AG09319 (cell line): Measurements from ENCODE around the gene KIDINS220.

Source experiments
- DNase-seq: peaks from one replicate; pipeline ENCODE4 v3.0.0-alpha.2; 2010; ENCODE audit warnings: low read depth; ENCODE audit errors: extremely low read depth
- CTCF ChIP-seq: IDR thresholded peaks from 2 replicates; pipeline ENCODE4 v1.5.1; 2011; ENCODE audit warnings: low read depth, mild to moderate bottlenecking, inconsistent platforms, low read length, moderate library complexity

Gene KIDINS220

GRCh38 chr2:8805278-8806210 is 31.9 kb downstream of the KIDINS220 start:
- TF ChIP-seq CTCF: no peak
- no peak for DNase-seq

- peak; percentile 46 for DNase-seq
- no peak for TF ChIP-seq CTCF
These were observed 33.6 kb downstream of the KIDINS220 start for GRCh38 chr2:8803658-8804379.

DNA sequence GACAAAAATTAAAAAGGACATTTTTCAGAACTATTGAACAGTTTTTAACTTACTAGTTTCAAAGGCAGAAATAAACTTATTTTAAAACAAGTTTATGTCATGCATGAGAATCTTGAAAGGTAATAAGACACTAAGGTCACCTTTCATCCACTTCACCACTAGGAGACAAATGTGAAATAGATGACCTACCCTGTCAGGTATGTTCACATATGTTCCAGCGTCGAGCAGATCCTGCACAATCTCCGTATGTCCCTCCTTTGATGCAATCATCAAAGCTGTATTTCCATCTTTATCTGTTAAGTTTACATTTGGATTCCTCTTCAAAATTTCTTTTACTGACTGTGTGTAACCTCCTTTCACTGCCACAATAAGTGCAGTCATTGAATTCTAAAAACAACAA is 34.7 kb downstream of the KIDINS220 start:
- no peak for TF ChIP-seq CTCF

DNA sequence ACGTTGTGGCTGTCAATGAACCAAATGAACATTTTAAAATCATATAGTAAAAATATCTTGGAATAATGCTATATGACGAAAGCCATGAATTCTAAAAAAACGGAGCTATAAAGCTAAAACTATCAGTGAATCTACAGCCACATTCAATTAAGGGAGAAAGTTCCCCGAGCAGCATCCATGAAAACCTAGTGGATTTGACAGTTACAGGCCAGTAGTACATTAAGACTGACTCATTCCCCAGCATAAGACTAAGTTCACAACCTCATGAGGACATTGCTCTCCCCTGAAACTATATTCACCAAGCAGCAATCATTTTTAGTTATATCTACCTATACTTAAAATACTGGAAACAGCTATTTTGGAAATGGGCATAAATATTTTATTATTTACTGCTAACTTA is 36.6 kb downstream of the KIDINS220 start:
- no peak for TF ChIP-seq CTCF
- no peak for DNase-seq

More for the DNA sequence above, 34.7 kb downstream of the KIDINS220 start:
- DNase-seq: no peak

GRCh38 chr2:8800218-8800617 is 37.2 kb downstream of the KIDINS220 start:
- no peak for TF ChIP-seq CTCF
- DNase-seq: no peak

- no peak for DNase-seq
- TF ChIP-seq CTCF: no peak
These were observed 38.4 kb downstream of the KIDINS220 start for GRCh38 chr2:8799004-8799403.

- TF ChIP-seq CTCF: no peak
- no peak for DNase-seq
These were observed 39.0 kb downstream of the KIDINS220 start for GRCh38 chr2:8798393-8798792.
